Measurements from ENCODE around the gene CCR5AS.

The CCR5AS gene

DNA sequence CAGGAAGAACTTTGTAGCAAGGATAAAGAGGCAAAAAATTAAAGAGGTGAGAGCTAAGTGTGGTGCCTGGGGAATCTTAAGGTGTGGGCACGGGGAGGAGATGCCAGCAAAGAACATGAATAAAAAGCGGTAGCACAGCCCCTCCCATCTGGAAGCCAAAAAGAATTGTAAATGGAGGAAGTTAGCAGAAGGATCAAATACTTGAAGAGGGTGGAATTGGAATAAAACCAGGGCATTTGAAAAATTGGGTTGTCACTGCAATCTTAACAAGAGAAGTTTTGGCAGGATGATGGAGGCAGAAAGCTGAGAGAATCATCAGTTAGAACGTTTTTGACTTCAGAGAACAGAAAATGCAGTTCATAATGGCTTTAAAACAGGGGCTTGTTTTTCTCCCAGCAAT is 50.6 kb downstream of the CCR5AS start:
- intact Hi-C loops (cut with DNase I) = no loop called here
- Histone ChIP-seq H3K9me3 (no peaks in the 10 kb centered on the region), H3K36me3 (no peaks in the 10 kb centered on the region), H3K4me3 (peak overlapping the region in 1 of 4 donors; percentile 9), H3K4me1 (peaks cover 0 to 16% (median 4%) of the 10 kb centered on the region in 4 donors), H3K27me3 (peaks cover 0 to 29% (median 0%) of the 10 kb centered on the region in 4 donors), H3K27ac (replicated peaks in 1 of 4) (no peak overlapping the region)
- TF ChIP-seq EP300 (IDR thresholded peaks at IDR 0.05) (no peak), POLR2A (IDR thresholded peaks at IDR 0.05; ENCODE audit: low read depth) (no peak), POLR2AphosphoS5 (IDR thresholded peaks at IDR 0.05) (no peak)
- TF ChIP-seq, protein P1, sequence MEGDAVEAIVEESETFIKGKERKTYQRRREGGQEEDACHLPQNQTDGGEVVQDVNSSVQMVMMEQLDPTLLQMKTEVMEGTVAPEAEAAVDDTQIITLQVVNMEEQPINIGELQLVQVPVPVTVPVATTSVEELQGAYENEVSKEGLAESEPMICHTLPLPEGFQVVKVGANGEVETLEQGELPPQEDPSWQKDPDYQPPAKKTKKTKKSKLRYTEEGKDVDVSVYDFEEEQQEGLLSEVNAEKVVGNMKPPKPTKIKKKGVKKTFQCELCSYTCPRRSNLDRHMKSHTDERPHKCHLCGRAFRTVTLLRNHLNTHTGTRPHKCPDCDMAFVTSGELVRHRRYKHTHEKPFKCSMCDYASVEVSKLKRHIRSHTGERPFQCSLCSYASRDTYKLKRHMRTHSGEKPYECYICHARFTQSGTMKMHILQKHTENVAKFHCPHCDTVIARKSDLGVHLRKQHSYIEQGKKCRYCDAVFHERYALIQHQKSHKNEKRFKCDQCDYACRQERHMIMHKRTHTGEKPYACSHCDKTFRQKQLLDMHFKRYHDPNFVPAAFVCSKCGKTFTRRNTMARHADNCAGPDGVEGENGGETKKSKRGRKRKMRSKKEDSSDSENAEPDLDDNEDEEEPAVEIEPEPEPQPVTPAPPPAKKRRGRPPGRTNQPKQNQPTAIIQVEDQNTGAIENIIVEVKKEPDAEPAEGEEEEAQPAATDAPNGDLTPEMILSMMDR (IDR thresholded peaks at IDR 0.05) = no peak
- WGBS = 34% methylated on average over 3 of the region's 3 CpGs
- DNase-seq (ENCODE audit: extremely low spot score) = no peak

DNA sequence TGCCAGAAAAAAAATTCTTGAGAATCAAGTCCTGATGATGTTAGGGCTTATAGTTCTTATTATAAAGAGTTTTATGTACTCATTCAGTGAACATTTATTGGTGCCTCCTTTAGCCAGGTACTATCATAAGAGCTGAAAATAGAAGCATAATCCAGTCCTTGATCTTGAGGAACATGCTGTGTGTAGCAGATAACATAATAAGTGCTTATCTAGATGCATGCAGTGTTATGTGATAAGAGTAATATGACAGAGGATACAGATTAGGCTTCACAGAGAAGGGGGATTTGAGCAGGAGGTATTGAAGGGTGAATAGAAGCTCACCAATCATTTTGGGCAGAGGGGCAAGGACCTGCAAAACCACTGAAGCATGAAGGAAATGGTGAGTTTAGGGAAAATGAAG is 51.9 kb downstream of the CCR5AS start:
- intact Hi-C loops (cut with DNase I) = no loop called here
- Histone ChIP-seq H3K36me3 (no peaks in the 10 kb centered on the region), H3K9me3 (no peaks in the 10 kb centered on the region), H3K4me1 (peaks cover 0 to 7% (median 3%) of the 10 kb centered on the region in 4 donors), H3K27ac (replicated peaks in 1 of 4) (no peak overlapping the region), H3K27me3 (peaks cover 0 to 37% (median 0%) of the 10 kb centered on the region in 4 donors), H3K4me3 (no peak overlapping the region)
- no peak for DNase-seq (ENCODE audit: extremely low spot score)
- TF ChIP-seq POLR2A (IDR thresholded peaks at IDR 0.05; ENCODE audit: low read depth) (no peak), EP300 (IDR thresholded peaks at IDR 0.05) (no peak), POLR2AphosphoS5 (IDR thresholded peaks at IDR 0.05) (no peak)

DNA sequence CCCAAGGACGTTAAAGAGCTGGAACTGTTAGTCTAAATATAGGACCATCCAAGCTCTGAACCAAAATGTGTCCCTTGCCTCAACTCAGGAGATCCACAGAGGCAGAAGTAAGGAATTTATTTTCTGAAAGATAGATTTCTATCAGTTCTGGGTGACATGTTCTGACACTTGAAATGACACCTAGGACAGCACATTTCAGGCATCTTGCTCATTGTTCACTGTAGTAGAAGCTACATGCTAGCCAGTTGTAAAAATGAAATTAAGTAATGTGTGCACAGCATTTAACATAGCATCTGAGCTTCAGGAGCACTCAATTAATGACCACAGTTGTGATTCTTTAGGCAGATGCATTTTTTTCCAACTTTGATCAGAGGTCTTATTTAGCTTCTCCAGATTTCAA is 52.4 kb downstream of the CCR5AS start:
- H3K27ac ChIP-seq (replicated peaks in 1 of 4) = no peak overlapping the region
- 60% methylated on average over 1 of the region's 1 CpG for WGBS
- peaks cover 0 to 4% (median under 1%) of the 10 kb centered on the region in 4 donors for H3K4me1 ChIP-seq
- H3K9me3 ChIP-seq = no peaks in the 10 kb centered on the region
- peaks cover 0 to 37% (median 0%) of the 10 kb centered on the region in 4 donors for H3K27me3 ChIP-seq
- peak overlapping the region in 1 of 4 donors; percentile 14 for H3K4me3 ChIP-seq
- no peaks in the 10 kb centered on the region for H3K36me3 ChIP-seq
- intact Hi-C loops (cut with DNase I) = no loop called here
- no peak for TF ChIP-seq POLR2A (IDR thresholded peaks at IDR 0.05; ENCODE audit: low read depth)
- no peak for TF ChIP-seq EP300 (IDR thresholded peaks at IDR 0.05)
- no peak for TF ChIP-seq POLR2AphosphoS5 (IDR thresholded peaks at IDR 0.05)
- TF ChIP-seq, protein P1 (IDR thresholded peaks at IDR 0.05) = no peak
- DNase-seq (ENCODE audit: extremely low spot score) = no peak

DNA sequence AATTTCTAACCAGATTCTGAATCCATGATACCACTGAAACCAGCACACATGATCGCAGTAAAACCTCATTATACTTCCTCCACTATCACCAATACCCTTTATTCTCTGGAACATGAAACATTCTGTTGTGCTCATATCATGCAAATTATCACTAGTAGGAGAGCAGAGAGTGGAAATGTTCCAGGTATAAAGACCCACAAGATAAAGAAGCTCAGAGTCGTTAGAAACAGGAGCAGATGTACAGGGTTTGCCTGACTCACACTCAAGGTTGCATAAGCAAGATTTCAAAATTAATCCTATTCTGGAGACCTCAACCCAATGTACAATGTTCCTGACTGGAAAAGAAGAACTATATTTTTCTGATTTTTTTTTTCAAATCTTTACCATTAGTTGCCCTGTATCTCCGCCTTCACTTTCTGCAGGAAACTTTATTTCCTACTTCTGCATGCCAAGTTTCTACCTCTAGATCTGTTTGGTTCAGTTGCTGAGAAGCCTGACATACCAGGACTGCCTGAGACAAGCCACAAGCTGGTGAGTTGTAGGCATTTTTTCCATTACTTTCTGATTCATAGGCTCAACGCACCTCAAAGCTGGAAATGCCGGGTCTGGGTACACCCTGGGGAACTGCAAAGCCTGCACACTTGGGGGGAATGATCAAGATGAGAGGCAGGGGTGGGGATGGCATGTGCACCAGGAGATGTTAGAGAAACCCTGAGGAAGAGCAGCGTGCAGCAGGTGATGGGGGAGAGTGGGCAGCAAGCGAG is 53.0 kb downstream of the CCR5AS start, which contains the start of gene CCR2:
TSS of gene CCR2 (plus strand) at position 465 of the 764 bp plus-strand sequence. CDS start 3,417 bp downstream, outside the sequence.
- H3K27ac ChIP-seq (replicated peaks in 1 of 4) = no peak within 1 kb of the TSS
- no peaks in the 10 kb centered on the region for H3K9me3 ChIP-seq
- 84% methylated on average over 7 of the region's 7 CpGs for WGBS
- H3K4me1 ChIP-seq = no peaks in the 10 kb centered on the region
- peak; percentile 37 for DNase-seq (ENCODE audit: extremely low spot score)
- peak within 1 kb of the TSS in 1 of 4 donors; percentile 14 for H3K4me3 ChIP-seq
- peaks cover 0 to 37% (median 0%) of the 10 kb centered on the region in 4 donors for H3K27me3 ChIP-seq
- TF ChIP-seq, protein P1 (IDR thresholded peaks at IDR 0.05) = no peak
- TF ChIP-seq EP300 (IDR thresholded peaks at IDR 0.05) (no peak), POLR2A (IDR thresholded peaks at IDR 0.05; ENCODE audit: low read depth) (no peak), POLR2AphosphoS5 (IDR thresholded peaks at IDR 0.05) (no peak)
- intact Hi-C loops (cut with DNase I) = no loop called here
- no peaks in the 10 kb centered on the region for H3K36me3 ChIP-seq

DNA sequence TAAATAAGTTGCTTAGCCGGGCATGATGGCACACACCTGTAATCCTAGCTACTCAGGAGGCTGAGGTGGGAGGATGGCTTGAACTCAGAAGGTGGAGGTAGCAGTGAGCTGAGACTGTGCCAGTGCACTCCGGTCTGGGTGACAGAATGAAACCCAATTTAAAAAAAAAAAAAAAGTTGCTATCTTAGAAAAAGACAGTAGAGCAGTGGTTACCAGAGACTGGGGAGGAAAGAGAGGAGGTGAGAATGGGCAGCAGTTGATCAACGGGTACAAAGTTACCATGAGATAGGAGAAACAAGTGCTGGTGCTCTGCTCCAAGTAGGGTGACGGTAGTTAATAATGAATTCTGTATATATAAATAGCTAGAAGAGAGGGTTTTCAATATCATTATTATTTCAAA is 53.8 kb downstream of the CCR5AS start:
- Histone ChIP-seq H3K4me3 (no peak overlapping the region), H3K36me3 (no peaks in the 10 kb centered on the region), H3K27me3 (peaks cover 0 to 37% (median 0%) of the 10 kb centered on the region in 4 donors), H3K27ac (replicated peaks in 1 of 4) (no peak overlapping the region), H3K4me1 (no peaks in the 10 kb centered on the region), H3K9me3 (no peaks in the 10 kb centered on the region)
- intact Hi-C loops (cut with DNase I) = no loop called here
- TF ChIP-seq, protein P1 (IDR thresholded peaks at IDR 0.05) = no peak
- TF ChIP-seq EP300 (IDR thresholded peaks at IDR 0.05) = no peak
- no peak for TF ChIP-seq POLR2A (IDR thresholded peaks at IDR 0.05; ENCODE audit: low read depth)
- TF ChIP-seq POLR2AphosphoS5 (IDR thresholded peaks at IDR 0.05) = no peak
- peak; percentile 17 for DNase-seq (ENCODE audit: extremely low spot score)
- 89% methylated on average over 4 of the region's 4 CpGs for WGBS

Data from esophagus muscularis mucosa (tissue), 4 donors.